ENCODE data around the gene TTBK1.

GRCh38 chr6:43205849-43206248, 37.4 kb upstream of the TTBK1 start:
- no peak for TF ChIP-seq EZH2 (IDR thresholded peaks at IDR 0.05; ENCODE audit: borderline replicate concordance, low read depth, low read length, poor library complexity, severe bottlenecking)
- TF ChIP-seq CTCF (conservative IDR thresholded peaks at IDR 0.05; ENCODE audit: low read depth, low read length) = no peak

Measured in A673 (cell line).